Upper lobe of left lung (tissue), 6 donors: ENCODE data around the gene TMEM79. TPM values are rescaled to one million over a fixed set of nuclear protein-coding genes. Genes with fewer than 3 reads are reported as not detected.

Experiments used
- ATAC-seq, 2 donors: fragments of 200-7000 bp; cut with Tn5 transposase; one replicate each; pipeline ENCODE4 v1.9.1; 2022; ENCODE audit warnings: mild to moderate bottlenecking in 2 of 2, moderate library complexity in 2 of 2; ENCODE audit not compliant: low FRiP score in 2 of 2
- DNase-seq, 2 donors: peaks; one replicate each; pipeline ENCODE4 v3.0.0-alpha.2; 2019 to 2020
- H3K27ac ChIP-seq, 4 donors: fragments of 200-600 bp; sonication (generic); one replicate each; pipeline ENCODE4 v1.5.1; 2016 to 2019
- H3K27me3 ChIP-seq, 4 donors: fragments of 200-600 bp; sonication (generic); one replicate each; pipeline ENCODE4 v1.5.1; 2017 to 2019
- H3K36me3 ChIP-seq, 4 donors: fragments of 200-600 bp; sonication (generic); one replicate each; pipeline ENCODE4 v1.5.1; 2016 to 2019
- H3K4me1 ChIP-seq, 4 donors: fragments of 200-600 bp; sonication (generic); one replicate each; pipeline ENCODE4 v1.5.1; 2018 to 2019
- H3K4me3 ChIP-seq, 4 donors: fragments of 200-600 bp; sonication (generic); one replicate each; pipeline ENCODE4 v1.5.1; 2017 to 2019; ENCODE audit warnings: mild to moderate bottlenecking in 2 of 4, moderate library complexity in 1 of 4
- H3K9me3 ChIP-seq, 4 donors: fragments of 200-600 bp; sonication (generic); one replicate each; pipeline ENCODE4 v1.5.1; 2018 to 2019
- EP300 ChIP-seq, 4 donors: sonication (generic); formaldehyde crosslinking; IDR thresholded peaks; one replicate each; pipeline ENCODE4 v1.5.1; 2017; ENCODE audit warnings: antibody characterized with exemption in 4 of 4, control low read depth in 2 of 4
- POLR2A ChIP-seq, 4 donors: fragments of 450-650 bp; IDR thresholded peaks; one replicate each; pipeline ENCODE4 v1.5.1; 2016 to 2017; ENCODE audit warnings: antibody characterized with exemption in 4 of 4, mild to moderate bottlenecking in 2 of 4
- POLR2AphosphoS5 ChIP-seq, 2 donors: sonication (generic); formaldehyde crosslinking; IDR thresholded peaks; one replicate each; pipeline ENCODE4 v1.5.1; 2017; ENCODE audit warnings: antibody characterized with exemption in 2 of 2
- WGBS, 2 donors: methylation state at CpG; one replicate each; pipeline ENCODE4 v1.1.5; 2017 to 2018; 5-methylcytosine and 5-hydroxymethylcytosine counted together
- total RNA-seq, 6 donors: library from RNA; depleted of rRNA in 4 of 6; stranded (reverse); fragments of >200 nt in 4 of 6; gene quantifications; one replicate each; pipeline versions ENCODE4 v1.1.0 to v1.2.1, GENCODE V29; 2016 to 2021
- TF ChIP-seq, protein P1 (sequence below), 6 experiments: fragments of 450-650 bp in 4 of 6; fragments of 200-600 bp in 2 of 6; sonication (generic) in 2 of 6; IDR thresholded peaks; one replicate each; pipeline ENCODE4 v1.5.1; 2016 to 2019; ENCODE audit warnings: antibody characterized with exemption in 6 of 6
- donor health status: DM: no; HTN: no; CAD: no; lungs with moderate emphysema.
- donor health status: DM: no; HTN: yes; CAD: no; lungs with severe emphysema.

TMEM79 gene
- total RNA-seq, 6 donors from 2014 or later: 1.3 to 10.5 (median 3.1) TPM

DNA sequence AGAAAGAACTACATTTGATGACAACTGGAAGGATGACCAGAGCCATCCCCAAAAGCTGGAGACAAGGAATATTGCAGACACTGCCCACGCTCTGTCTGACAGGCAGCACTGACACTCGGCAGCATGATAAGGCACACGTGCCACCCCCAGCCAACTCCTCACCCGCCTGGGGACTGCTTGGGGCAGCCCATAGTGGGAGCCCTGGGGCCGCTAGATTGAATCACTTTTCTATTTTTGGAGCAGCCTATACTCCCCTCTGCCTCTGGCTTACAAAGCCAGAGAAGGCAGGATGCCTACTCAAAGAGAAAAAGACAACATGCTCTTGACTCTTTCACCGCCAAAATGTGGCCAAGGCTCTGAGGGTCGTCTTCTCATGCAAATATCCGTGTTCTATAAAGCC, 2.8 kb upstream of the TMEM79 start:
- Histone ChIP-seq H3K4me3 (peak overlapping the region in 2 of 4 donors; percentile 89 to 93), H3K36me3 (peaks cover 5 to 30% (median 23%) of the 10 kb centered on the region in 4 donors), H3K9me3 (no peaks in the 10 kb centered on the region), H3K4me1 (peaks cover 23 to 42% (median 33%) of the 10 kb centered on the region in 4 donors), H3K27me3 (no peaks in the 10 kb centered on the region), H3K27ac (peak overlapping the region in 1 of 4 donors; percentile 96)
- peak in 1 of 2 donors; percentile 20 for ATAC-seq
- DNase-seq: no peak
- WGBS, 2 donors: 26 to 27% methylated on average over 7 to 8 of the region's 8 CpGs
- TF ChIP-seq POLR2A (IDR thresholded peaks at IDR 0.05) (no peak), EP300 (IDR thresholded peaks at IDR 0.05) (no peak), POLR2AphosphoS5 (IDR thresholded peaks at IDR 0.05) (no peak)
- TF ChIP-seq, protein P1, sequence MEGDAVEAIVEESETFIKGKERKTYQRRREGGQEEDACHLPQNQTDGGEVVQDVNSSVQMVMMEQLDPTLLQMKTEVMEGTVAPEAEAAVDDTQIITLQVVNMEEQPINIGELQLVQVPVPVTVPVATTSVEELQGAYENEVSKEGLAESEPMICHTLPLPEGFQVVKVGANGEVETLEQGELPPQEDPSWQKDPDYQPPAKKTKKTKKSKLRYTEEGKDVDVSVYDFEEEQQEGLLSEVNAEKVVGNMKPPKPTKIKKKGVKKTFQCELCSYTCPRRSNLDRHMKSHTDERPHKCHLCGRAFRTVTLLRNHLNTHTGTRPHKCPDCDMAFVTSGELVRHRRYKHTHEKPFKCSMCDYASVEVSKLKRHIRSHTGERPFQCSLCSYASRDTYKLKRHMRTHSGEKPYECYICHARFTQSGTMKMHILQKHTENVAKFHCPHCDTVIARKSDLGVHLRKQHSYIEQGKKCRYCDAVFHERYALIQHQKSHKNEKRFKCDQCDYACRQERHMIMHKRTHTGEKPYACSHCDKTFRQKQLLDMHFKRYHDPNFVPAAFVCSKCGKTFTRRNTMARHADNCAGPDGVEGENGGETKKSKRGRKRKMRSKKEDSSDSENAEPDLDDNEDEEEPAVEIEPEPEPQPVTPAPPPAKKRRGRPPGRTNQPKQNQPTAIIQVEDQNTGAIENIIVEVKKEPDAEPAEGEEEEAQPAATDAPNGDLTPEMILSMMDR (IDR thresholded peaks at IDR 0.05): no peak

DNA sequence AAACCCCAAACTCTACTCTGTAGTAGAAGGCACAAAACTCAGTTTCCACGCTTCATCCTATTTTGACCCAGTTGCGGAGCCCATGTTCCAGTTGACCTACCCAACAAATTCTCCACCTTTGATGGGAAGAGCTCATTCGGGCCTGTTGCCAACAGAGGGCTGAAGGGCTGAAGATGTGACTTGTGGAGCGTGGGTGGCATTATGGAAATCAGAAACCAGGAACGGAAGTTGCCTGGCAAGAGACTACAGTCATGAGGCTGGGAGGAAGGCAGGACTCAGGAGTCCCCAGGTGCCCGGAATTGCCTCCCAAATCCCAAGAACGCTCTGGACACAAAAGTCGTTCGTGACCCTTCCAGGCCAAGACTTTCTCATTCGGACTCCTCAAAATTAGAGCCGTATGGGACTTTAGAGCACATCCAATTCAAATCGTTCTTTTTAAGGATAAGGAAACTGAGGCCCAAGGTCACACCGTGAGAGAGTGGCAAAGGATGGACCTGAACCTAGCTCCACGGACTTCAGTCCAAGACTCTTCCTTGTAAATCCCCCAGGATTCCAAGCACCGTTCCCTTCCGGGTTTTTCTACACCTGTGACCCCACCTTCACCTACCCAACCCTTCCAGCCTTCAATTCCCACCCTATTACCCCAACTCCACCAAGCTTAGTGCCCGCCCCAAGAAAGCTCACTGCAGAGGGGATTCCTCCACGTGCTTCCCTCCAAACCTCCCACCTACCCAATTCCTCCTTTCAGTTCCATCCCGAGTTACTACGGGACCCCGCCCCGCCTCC, 2.2 kb upstream of the TMEM79 start:
- peaks cover 21 to 40% (median 32%) of the 10 kb centered on the region in 4 donors for H3K4me1 ChIP-seq
- ATAC-seq (no peak), DNase-seq (peak in 1 of 2 donors; percentile 33)
- peak overlapping the region; percentile 90 to 96 (median 94) for H3K27ac ChIP-seq
- no peaks in the 10 kb centered on the region for H3K9me3 ChIP-seq
- TF ChIP-seq POLR2AphosphoS5 (IDR thresholded peaks at IDR 0.05) (no peak), POLR2A (IDR thresholded peaks at IDR 0.05) (no peak), EP300 (IDR thresholded peaks at IDR 0.05) (no peak)
- TF ChIP-seq, protein P1 (IDR thresholded peaks at IDR 0.05): no peak
- H3K27me3 ChIP-seq: no peaks in the 10 kb centered on the region
- WGBS, 2 donors: 8 to 10% methylated on average over 22 of the region's 22 CpGs
- peak overlapping the region; percentile 59 to 93 (median 80) for H3K4me3 ChIP-seq
- peaks cover 4 to 24% (median 17%) of the 10 kb centered on the region in 4 donors for H3K36me3 ChIP-seq

DNA sequence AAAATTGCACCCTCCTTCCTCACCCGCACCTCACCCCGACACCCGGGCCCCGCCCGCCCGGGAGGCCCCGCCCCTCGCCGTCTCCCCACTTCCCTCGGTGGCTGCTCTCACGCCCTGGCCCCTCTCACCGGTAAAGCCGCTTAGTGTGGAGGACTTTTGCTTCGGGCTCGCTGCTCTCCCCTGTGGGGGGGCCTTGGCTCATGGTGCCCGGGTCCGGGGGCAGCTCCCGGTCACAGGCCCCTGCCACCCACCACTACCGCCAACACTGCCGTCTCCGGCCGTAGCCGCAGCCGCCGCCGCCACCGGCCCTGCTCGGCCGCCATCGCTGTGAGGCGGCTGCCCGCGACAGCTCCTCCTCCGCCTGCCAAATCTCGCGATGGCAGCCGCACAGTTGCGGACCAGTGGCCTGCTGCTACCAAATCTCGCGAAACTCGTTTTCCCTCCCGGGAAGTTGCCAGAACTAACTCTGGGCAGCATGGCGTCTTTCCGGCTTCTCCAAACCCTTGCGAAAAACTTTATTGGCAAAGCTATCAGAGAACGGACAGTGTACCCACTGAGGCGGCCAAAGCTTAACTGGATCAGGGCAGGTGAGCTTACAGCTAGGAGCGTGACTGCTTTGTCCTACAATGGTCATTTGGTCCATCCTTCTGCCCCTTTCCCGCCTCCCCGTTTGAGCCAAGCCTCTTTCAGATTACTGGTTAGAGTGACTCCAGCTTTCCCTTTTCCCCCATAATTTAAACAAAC, 1.5 kb upstream of the TMEM79 start, which contains the start of gene SMG5:
SMG5 (minus strand) TSS at position 347 of the 744 bp plus-strand sequence; CDS start at position 202, 145 bp downstream.
- TF ChIP-seq POLR2A (IDR thresholded peaks at IDR 0.05) (peak in 3 of 4 donors; percentile 78 to 95 (median 89)), EP300 (IDR thresholded peaks at IDR 0.05) (no peak), POLR2AphosphoS5 (IDR thresholded peaks at IDR 0.05) (peak; percentile 89 to 94)
- TF ChIP-seq, protein P1 (IDR thresholded peaks at IDR 0.05): peak in 1 of 6 experiments; percentile 16
- peak; percentile 98 for DNase-seq
- 0% methylated on average over 38 to 45 of the region's 50 CpGs for WGBS, 2 donors

DNA sequence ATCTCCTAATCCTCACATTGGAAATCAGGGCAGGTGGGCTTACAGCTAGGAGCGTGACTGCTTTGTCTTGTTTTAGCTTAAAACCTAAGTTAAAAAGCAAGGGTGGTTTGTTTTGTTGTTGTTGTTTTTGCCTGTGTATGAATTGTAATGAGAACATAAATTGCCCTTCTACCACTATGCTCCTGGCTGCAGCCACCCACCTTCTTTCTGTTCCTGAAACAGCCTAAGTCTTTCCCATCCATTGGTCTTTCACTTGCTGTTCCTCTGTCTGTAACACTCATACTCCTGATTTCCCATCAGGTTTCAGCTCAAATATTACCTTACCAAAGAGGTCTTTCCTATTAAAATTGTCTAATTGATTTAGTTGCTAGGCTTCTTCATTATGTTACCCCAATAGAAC, 604 bp upstream of the TMEM79 start:
- Histone ChIP-seq H3K4me3 (peak overlapping the region; percentile 71 to 93 (median 83)), H3K36me3 (peaks cover 0 to 7% (median 4%) of the 10 kb centered on the region in 4 donors), H3K4me1 (peaks cover 21 to 37% (median 28%) of the 10 kb centered on the region in 4 donors), H3K9me3 (no peaks in the 10 kb centered on the region), H3K27me3 (no peaks in the 10 kb centered on the region), H3K27ac (peak overlapping the region in 2 of 4 donors; percentile 95 to 96)
- ATAC-seq (no peak), DNase-seq (no peak)
- TF ChIP-seq EP300 (IDR thresholded peaks at IDR 0.05): no peak
- 93 to 97% methylated on average over 1 of the region's 1 CpG for WGBS, 2 donors

More for the DNA sequence above, 1.5 kb upstream of the TMEM79 start, which contains the start of gene SMG5:
- no peaks in the 10 kb centered on the region for H3K9me3 ChIP-seq
- ATAC-seq: peak; percentile 95 to 97
- peaks cover 3 to 16% (median 11%) of the 10 kb centered on the region in 4 donors for H3K36me3 ChIP-seq
- peaks cover 21 to 37% (median 30%) of the 10 kb centered on the region in 4 donors for H3K4me1 ChIP-seq
- H3K27ac ChIP-seq: peak within 1 kb of the TSS; percentile 90 to 96 (median 94)
- H3K4me3 ChIP-seq: peak within 1 kb of the TSS; percentile 71 to 93 (median 83)
- no peaks in the 10 kb centered on the region for H3K27me3 ChIP-seq

DNA sequence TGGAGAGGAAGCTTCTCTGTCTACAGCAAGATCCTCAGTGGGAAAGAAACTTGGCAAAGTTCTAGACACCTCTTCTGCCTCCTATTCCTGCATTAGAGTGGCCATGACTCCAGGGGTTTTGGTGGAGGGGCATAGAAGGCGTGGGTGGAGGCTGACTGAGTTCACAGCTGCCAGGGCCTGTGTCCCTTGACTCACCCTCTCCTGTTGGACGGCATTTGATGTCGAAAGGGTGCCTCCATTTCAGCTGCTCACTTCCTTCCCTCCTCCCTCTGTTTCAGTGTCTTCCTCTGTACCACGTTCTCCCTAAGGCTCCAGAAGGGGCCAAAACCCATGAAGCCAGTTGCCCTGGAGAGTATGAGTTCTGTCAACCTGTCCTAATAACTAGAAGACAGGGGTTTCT, 632 bp downstream of the TMEM79 start:
- H3K36me3 ChIP-seq: peaks cover 0 to 7% (median 0%) of the 10 kb centered on the region in 4 donors
- no peaks in the 10 kb centered on the region for H3K9me3 ChIP-seq
- ATAC-seq (no peak), DNase-seq (no peak)
- no peaks in the 10 kb centered on the region for H3K27me3 ChIP-seq
- peaks cover 21 to 37% (median 28%) of the 10 kb centered on the region in 4 donors for H3K4me1 ChIP-seq
- H3K4me3 ChIP-seq: no peak overlapping the region
- no peak for TF ChIP-seq POLR2A (IDR thresholded peaks at IDR 0.05)
- 60 to 78% methylated on average over 4 of the region's 4 CpGs for WGBS, 2 donors
- H3K27ac ChIP-seq: no peak overlapping the region
